Thyroid gland (tissue), 4 donors: Measurements from ENCODE around the gene GRIA4.

Source experiments
- POLR2A ChIP-seq, 2 donors: fragments of 450-650 bp; IDR thresholded peaks; one replicate each; pipeline ENCODE4 v1.6.1; 2017; ENCODE audit warnings: antibody characterized with exemption in 2 of 2, mild to moderate bottlenecking in 2 of 2, moderate library complexity in 1 of 2
- TF ChIP-seq, protein P1 (sequence below), 6 experiments: fragments of 200-600 bp in 3 of 6; fragments of 450-650 bp in 3 of 6; sonication (generic) in 3 of 6; IDR thresholded peaks; one replicate each; pipeline ENCODE4 v1.5.1; 2016 to 2019; ENCODE audit warnings: antibody characterized with exemption in 6 of 6, mild to moderate bottlenecking in 2 of 6, inconsistent platforms in 1 of 6, moderate library complexity in 1 of 6

DNA sequence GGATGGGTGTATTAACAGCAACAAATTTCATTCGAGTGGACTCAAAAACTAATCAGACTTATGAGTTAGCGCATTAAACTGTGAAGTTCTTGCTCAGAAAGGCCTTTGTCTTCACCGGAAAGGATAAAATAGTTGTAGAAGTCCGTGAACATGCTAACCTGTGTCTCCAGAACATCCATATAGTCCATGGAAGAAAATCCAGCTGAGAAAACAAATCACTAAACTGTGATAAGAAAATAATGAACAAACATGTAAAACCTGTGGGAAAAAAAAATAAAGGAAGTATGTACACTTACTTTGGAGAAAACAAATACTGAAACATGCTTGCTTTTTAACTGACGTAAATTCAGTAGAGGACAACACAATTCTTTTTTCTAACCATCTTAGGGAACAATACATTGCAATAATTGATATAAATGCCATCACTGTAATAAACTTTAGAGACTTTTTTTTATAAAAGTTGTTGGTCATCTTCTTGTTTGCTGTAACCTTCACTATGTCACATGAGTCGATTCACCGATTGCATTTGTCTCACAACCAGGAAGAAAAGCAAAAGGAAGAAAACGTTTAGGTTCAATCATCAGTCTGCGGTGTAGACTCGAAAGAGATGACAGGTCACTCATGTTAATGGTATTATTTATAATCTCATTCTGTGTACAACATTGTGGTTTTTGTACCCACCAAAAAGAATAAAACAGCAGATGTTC lies 370.3 kb downstream of the GRIA4 start:
- TF ChIP-seq, protein P1, sequence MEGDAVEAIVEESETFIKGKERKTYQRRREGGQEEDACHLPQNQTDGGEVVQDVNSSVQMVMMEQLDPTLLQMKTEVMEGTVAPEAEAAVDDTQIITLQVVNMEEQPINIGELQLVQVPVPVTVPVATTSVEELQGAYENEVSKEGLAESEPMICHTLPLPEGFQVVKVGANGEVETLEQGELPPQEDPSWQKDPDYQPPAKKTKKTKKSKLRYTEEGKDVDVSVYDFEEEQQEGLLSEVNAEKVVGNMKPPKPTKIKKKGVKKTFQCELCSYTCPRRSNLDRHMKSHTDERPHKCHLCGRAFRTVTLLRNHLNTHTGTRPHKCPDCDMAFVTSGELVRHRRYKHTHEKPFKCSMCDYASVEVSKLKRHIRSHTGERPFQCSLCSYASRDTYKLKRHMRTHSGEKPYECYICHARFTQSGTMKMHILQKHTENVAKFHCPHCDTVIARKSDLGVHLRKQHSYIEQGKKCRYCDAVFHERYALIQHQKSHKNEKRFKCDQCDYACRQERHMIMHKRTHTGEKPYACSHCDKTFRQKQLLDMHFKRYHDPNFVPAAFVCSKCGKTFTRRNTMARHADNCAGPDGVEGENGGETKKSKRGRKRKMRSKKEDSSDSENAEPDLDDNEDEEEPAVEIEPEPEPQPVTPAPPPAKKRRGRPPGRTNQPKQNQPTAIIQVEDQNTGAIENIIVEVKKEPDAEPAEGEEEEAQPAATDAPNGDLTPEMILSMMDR (IDR thresholded peaks at IDR 0.05) = no peak
- no peak for TF ChIP-seq POLR2A (IDR thresholded peaks at IDR 0.05)
